CD4-positive, alpha-beta T cell treated with Interferon gamma for 1 hour (primary cell): ENCODE measurements around the gene CCDC85B.

ENCODE experiments used
- DNase-seq: peaks from one replicate; pipeline ENCODE4 v3.0.0-alpha.2; 2020

Gene CCDC85B

DNA sequence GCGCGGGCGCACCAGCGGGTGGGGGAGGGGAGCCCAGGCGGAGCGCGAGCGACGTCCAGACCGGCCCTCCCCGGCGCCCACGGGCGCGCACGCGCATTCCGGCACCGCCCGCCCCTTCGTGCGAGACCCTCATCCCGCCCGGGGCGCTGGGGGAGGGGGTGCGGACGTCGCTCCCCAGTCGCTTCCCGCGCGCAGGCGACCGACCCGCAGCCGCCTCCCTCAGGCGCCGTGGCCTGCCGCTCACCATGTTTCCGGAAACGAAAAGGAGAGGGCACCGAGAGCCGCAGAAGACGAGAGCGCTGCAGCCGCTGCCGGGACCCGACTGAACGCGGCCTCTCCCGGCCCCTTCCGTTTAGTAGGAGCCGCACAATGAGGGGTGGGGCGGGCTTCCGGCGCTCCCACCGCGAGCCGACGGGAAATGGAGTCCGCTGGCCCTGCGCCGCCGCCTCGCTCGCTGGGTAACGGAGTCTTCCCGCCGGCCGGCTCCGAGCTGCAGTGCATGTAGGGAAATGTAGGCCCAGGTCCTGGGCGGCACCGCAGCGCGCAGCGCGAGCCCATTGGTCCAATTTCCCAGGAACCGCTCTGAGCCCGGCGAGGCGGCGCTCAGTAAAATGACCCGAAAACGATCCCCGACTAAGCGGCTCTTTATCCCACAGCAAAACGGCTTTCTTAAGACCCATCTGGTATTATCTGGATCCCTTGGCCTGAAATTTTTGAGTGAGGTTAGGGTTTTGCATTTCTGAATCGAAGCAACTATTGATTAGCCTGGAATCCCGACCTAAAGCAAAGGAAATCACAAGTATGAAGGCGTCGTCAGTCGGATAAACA lies 32.4 kb upstream of the CCDC85B start, which contains the start of gene CFL1:
TSS of gene CFL1 (minus strand) at position 328 of the 828 bp plus-strand sequence. CDS start at position 247, 81 bp downstream.
- peak; percentile 97 for DNase-seq

DNA sequence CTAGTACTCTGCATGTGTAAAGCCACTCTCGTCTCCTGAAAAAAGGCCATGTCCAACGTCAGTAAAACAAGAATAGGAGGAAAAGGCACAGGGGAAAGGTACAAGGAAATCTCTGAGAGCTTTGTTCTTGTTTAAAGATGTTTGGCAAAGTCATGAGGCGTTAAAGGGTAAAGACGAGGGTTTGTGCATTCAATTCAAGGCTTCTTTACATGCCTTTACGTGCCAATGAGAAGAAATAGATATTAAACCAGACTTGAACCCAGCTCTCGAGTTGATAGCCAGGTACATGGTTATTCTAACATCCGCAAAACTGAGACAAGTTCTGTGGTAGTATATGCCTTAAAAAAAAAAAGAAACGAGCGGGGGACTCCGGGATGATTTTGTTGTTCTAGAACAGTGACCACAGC lies 31.8 kb upstream of the CCDC85B start:
- no peak for DNase-seq

DNA sequence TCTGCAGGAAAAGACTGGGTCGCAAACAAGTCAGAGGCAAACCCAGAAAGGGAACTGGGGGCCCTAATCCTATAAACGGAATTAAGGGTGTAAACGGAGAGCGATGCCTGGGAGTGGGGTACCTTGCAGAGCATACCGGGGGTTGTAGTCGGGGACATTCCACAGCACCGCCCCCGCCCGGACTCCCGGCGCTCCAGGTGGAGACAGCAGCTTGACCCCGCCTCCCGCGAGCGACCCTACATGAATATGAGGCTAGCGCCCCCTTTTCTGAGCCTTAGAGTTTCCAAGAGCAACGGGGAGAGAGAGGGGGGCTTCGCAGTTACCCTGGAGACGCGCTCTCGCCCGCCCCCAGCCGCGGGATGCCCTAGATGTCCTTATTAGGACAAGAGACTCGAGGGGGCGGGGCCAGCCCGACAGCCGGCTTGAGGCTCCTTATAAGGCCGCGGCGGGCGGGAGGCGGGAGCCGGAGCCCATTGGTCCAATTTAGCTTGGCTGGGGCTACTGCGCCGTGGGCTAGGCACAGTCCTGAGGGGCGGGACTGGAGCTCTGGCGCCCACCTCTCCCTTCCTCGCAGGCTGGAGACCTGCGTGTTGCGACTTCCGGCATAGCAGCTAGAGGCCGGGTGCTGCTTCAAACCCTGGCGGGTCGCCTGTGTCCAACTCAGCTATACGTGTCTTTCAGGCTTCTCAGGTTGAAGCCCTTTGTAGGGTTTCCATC lies 31.2 kb upstream of the CCDC85B start:
- DNase-seq = peak; percentile 97

DNA sequence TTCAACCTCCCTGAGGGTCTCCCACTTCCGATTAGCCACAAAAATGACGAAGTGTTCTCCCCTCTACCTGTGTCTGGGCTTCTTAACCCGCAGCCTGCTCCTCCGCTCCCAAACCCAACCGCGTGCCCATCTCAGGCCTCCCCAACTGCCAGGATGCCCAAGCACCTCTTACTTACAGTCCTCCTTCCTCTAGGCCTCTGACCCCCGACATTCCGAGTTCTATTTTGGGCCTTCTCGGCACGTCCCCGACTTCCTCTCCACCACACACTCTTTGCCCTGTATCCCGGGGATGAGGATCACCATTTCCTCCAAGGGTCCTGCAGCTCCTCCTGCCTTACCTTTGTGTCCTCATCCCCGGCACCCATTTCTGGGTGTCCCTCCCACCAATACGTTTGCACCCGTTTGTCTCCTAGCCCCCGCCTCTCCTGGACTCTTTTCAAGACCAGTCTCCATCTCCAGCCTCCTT lies 30.6 kb upstream of the CCDC85B start:
- DNase-seq = no peak

DNA sequence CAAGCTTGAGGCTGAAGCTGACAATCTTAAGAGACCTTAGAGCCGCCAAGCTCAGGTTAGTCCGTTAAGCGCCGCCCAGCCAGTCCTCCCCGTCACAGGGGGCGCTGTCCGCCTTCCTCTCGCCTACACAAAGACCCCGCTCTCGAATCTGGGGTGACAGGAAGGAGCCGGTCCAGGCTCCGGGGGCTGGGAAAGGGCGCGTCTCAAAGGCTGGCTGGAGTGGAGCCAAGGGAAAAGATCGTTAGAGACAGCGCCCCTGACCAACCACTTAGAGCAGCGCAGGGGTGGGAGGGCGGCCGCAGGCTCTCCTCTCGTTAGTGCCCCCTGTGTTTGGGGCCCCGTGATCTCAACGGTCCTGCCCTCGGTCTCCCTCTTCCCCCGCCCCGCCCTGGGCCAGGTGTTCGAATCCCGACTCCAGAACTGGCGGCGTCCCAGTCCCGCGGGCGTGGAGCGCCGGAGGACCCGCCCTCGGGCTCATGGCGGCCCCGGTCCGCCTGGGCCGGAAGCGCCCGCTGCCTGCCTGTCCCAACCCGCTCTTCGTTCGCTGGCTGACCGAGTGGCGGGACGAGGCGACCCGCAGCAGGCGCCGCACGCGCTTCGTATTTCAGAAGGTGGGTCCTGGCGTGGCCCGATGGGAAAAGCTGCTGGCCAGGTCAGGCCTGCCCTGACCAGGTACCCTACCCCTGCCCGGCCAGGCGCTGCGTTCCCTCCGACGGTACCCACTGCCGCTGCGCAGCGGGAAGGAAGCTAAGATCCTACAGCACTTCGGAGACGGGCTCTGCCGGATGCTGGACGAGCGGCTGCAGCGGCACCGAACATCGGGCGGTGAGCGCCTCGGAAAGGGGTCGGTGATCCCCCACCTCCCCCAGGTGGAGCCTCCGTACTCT lies 30.0 kb upstream of the CCDC85B start, which contains the start of gene MUS81:
TSS of gene MUS81 (plus strand) at position 156 of the 887 bp plus-strand sequence. CDS start at position 477, 321 bp downstream.
- DNase-seq = peak; percentile 93

DNA sequence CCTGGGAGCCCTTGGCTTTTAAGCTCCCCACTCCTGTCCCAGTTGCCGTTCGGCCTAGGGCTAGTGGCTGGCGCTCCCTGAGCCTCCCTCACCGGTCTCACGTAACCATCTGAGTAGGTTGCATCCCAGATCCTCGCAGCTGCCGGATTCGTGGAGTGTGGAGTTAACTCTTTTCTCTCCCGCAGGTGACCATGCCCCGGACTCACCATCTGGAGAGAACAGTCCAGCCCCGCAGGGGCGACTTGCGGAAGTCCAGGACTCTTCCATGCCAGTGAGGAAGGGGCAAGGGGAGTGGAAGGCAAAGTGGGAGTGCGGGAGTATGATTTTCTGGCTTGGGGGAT lies 29.3 kb upstream of the CCDC85B start:
- DNase-seq = no peak

DNA sequence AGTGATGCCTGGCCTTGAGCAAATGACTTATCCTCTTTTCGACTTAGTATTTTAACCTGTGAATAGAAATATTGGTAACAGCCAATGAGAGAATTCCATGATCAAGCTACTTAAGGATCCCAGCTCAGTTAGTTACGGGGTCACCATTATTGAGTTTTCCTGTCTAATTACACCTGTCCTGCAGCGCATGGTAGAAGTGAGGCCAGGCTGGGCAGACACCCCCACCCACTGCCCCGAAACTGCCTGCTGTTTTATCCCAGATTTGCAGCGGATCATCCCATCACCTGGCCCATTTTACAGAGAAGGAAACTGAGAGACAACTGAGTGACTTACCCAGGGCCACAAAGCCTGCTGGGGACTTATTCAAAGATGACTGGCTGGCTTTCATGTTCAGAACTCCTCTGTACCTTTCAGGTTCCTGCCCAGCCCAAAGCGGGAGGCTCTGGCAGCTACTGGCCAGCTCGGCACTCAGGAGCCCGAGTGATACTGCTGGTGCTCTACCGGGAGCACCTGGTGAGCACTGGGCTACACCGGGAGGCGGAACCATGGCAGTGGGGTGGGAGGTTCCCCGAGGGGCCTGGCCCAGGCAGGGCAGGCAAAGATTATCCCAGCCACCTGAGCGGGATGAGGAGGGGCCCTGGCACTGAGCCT lies 28.8 kb upstream of the CCDC85B start:
- DNase-seq = no peak

DNA sequence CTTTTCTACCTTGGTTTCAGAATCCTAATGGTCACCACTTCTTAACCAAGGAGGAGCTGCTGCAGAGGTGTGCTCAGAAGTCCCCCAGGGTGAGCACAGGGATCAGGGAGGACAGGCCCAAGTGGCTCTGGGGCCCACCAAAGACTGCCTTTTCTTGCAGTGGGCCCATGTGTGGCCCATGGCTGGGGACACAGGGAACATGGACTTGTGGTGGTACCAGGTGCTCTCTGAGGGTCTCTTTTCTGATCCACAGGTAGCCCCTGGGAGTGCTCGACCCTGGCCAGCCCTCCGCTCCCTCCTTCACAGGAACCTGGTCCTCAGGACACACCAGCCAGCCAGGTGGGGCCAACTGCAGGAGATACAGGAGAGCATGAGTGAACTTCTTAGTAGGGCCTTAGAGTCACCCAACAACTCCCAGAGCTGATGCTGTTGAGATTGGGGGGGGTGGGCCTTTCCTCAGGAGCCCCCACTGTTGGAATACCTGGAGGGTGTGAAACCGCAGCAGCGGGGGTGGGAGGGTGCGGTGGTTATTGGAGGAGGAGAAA lies 28.2 kb upstream of the CCDC85B start:
- DNase-seq = no peak

DNA sequence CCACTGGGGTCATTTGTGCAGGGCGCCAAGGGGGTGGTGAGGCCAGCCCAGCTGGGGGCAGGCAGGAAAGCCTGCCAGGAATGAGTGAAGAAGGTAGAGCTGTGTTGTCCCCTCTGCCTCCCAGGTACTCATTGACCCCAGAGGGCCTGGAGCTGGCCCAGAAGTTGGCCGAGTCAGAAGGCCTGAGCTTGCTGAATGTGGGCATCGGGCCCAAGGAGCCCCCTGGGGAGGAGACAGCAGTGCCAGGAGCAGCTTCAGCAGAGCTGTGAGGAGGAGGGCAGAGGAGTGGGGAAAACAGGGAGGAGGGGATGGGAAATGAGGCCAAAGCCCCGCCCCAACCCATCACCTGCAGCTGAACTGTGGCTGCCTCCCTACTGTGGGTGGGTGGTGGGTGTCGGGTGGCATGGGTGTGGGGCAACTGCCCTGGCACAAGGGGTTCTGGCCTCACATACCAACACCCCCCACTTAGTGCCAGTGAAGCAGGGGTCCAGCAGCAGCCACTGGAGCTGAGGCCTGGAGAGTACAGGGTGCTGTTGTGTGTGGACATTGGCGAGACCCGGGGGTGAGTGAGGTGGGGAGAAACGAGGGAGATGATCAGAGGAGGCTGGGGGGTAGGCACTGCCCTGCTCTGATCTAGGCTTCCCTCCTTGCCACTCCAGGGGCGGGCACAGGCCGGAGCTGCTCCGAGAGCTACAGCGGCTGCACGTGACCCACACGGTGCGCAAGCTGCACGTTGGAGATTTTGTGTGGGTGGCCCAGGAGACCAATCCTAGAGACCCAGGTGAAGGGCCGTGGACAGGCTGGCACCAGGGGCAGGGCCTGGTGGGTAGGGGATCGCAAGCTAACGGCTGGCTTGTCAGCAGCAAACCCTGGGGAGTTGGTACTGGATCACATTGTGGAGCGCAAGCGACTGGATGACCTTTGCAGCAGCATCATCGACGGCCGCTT lies 27.3 kb upstream of the CCDC85B start:
- DNase-seq = no peak

DNA sequence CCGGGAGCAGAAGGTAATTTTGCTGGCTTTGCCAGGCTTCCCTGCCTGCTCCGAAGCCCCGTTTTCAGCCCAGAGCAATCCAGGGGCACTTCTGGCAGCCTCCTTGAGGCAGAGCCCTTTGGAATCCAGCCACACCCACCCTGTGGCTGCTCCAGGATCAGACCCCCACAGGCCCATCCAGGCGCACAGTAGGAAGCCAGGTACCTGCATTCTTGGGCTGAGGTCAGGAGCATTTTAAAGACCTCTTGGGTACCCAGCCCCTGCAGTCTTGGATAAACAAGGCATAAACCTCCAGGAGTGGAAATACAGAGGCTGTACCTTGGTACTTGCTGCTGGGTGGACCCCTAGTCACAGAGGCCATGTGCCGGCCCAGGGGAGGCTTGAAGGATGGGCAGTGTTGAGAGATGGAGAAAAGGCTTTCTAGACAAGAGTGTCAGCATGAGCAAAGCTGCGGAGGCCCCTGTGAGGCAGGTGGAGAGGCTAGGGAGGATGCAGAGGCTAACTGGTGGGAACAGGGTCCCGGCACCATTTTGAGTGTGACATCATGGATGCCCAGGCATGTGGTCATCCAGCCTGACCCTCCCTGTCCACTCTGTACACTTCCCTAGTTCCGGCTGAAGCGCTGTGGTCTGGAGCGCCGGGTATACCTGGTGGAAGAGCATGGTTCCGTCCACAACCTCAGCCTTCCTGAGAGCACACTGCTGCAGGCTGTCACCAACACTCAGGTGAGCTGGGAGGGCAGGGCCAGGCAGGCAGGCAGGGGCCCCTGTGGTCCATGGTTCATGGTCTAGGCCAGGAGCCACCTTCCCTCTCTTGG lies 26.4 kb upstream of the CCDC85B start:
- DNase-seq = no peak

DNA sequence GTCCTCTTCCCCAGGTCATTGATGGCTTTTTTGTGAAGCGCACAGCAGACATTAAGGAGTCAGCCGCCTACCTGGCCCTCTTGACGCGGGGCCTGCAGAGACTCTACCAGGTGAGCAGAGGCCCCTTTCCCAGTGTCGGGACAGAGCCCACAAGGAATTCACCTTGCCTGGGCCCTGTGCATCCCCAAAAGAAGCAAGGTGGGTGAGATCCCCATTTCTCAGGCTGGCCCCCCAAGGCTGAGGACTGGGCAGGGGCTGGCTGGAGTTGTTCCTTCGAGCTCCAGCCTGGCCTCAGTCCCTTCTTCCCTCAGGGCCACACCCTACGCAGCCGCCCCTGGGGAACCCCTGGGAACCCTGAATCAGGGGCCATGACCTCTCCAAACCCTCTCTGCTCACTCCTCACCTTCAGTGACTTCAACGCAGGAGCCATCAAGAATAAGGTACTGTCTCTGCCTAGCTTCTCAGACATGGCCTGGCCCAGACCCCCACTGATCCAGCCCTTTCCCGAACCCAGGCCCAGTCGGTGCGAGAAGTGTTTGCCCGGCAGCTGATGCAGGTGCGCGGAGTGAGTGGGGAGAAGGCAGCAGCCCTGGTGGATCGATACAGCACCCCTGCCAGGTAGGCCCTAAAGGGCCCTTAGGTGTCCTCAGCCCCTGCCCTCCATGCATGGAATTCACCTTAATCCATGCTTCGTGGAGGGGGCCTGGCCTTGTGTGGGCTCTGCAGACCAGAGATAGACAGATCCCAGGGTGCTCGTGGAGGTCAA lies 25.6 kb upstream of the CCDC85B start:
- no peak for DNase-seq

DNA sequence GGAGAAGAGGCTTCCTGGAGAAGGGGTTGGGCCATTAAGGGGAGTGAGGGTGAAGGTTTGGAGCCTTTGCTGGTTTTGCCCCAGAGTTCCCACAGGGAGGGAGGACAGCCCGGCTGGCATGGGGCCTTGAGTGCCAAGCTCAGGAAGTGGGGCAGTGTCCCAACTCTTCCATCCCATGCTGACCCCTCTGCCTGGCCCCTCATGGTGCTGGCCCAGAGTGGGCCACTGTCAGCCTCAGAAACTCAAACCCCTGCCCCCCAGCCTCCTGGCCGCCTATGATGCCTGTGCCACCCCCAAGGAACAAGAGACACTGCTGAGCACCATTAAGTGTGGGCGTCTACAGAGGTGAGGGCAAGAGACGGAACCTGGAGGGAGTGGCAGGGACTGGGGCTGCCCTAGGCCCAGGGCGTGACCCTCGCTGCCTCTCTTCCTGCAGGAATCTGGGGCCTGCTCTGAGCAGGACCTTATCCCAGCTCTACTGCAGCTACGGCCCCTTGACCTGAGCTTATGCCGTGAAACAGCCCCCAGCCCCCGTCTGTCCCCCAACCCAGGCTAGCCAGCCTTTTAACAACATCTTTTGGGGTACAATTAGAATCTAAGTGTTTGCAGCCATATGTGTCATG lies 24.8 kb upstream of the CCDC85B start:
- DNase-seq = no peak

DNA sequence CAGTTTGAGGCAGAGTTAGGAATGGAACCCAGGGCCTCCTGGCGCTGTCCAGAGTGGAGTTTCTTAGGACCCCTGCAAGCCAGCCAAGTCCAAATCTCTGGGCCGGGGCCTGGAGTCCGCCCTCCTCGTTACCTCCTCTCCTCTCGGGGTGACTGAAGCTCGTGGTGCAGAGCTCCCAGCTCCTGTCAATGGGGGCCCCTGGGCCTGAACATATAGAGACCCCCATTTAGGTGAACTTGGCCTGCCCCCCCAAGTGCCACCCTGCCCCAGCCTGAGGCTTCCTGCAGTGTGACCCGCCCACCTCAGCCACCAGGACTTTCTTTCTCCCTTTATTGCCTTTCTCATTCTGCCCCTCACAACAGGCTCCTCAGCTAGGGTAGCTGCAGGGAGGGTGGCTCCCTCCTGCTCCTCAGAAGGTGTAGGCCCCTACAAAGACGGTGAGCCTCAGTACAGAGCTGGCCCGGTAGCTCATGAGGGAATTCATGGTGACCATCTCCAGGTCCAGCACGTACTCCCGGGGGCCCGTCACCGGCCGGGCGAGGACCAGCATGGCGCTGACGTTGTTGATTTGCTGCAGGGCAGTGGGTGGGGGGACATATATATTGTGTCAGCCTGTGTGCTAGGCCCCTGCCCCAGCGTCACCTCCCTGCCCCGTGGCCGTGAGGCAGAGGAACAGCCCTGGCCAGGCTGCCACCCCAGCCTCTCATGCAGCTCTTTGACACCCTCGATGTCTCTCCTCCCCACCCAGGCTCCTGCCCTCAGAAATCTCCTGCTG lies 23.8 kb upstream of the CCDC85B start:
- DNase-seq = no peak

DNA sequence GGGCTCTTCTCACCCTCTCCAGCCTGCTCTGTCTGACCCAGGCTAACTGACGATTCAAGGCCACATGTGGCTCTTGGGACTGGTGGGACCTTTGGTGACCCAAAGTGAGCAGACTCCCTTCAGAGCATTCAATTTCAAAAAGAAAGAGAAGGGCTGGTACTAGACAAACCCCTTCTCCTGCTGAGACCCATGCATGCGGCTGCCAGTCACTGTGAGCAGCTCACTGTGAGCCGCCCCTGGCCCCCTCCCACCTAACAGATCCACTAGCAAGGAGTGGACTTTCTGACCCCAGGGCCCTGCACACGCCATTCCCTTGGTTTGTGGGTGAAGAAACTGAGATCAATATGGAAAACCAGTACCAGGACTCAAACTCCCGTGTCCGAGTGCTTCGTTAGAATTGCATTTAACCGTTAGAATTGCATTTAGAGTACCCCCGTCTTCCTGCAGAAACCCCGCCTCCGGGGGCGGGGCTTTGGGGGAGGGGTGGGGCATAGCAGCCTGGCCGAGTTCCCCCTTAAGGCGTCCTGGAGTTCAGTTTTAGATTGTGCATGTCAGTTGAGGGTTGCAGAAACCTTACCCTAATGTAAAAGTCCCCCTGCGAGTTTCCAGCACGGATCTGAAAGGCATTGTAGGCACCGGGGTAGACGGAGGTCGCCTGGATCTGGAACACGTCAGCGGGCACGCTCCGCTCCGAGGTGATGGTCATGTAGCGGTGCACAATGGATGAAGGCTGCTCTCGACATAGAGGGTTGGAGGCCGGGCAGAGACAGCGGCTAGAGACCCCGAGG lies 23.0 kb upstream of the CCDC85B start:
- no peak for DNase-seq

DNA sequence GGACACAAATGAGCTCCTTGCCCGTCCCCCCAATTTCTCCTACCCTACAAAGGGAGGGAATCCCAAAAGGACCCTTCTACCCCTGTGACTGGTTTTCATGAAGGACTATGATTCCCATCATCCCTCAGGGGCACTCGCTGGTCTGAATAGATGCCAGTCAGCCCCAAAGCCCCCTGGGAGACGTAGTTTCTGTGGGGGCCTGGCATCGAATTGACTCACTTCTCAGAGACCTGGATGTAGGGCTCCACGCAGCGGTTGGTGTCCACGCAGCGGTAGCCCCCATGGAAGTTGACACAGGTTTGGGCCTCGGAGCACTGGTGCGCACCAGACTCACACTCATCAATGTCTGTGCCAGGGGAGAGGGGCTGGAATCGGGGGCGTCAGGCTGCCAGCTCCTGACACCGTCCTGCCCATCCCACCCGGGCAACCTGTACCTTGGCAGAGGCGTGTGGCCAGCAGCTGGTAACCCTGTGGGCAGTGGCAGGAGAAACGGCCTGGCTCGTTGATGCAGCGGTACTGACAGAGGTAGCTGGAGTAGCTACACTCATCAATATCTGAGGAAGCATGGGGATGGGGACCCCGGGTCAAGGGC lies 22.3 kb upstream of the CCDC85B start:
- DNase-seq = no peak

DNA sequence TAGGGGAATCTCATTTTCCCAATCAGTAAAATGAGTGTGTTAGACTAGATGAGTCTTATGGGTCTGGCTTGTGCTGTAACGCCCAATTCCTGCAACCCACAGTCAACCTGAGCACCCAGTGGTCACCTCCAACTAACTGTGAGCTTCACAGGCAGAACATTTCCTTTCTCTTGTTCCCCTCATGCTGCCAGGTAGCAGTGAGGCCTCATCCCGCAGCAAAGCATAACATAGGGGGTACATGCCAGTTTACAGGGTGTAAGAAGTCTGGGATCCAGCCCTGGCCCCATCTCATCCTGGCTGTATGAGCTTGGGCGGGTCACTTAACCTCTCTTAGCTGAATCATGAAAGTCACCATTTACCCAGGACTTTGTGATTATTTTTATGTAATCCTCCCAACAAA lies 21.6 kb upstream of the CCDC85B start:
- DNase-seq = no peak
